HG03439 (cell line): ENCODE measurements around the gene TSC22D1.
"Not testable (repeated sequence)": the region's sequence is repeated elsewhere in the genome, so short reads cannot be mapped to it uniquely, and the experiment has no call there.

ENCODE experiments used
- ATAC-seq: cut with Tn5 transposase; IDR thresholded peaks from one replicate; pipeline ENCODE4 v1.9.1; 2021; ENCODE audit warnings: mild to moderate bottlenecking, moderate library complexity; ENCODE audit not compliant: unreplicated experiment

TSC22D1 gene

DNA sequence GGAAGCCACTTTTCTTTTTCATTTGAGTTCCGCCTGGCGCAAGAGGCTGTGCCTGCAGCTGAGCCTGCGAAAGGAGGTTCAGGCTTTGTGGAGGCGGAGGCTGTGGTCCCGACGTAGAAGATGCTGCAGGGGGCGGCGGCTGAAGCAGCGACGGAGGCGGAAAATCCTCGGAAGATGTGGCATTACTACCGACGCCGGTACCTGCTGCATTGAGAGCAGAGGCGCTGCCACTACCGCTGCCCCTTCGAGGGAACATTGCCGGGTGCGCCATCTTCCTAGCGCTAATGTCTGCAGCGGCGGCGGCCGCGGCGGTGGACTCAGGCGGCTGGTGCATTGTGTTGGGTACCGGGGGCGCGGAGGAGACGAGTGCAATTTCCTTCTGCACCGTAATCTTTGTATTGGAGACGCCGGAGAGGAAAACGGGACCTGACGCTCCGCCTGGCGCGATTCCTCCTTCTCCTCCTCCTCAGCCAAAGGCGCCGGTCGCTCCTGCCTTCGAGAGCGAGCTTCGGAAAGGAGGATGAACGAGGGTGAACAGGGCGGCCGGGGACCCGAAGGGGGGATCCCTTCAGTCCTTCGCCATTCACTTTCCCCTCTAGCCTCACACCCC is at the start of gene TSC22D1:
TSS of gene TSC22D1 (minus strand) at position 590 of the 610 bp plus-strand sequence. CDS start at position 334, 256 bp downstream.
- ATAC-seq = no peak

DNA sequence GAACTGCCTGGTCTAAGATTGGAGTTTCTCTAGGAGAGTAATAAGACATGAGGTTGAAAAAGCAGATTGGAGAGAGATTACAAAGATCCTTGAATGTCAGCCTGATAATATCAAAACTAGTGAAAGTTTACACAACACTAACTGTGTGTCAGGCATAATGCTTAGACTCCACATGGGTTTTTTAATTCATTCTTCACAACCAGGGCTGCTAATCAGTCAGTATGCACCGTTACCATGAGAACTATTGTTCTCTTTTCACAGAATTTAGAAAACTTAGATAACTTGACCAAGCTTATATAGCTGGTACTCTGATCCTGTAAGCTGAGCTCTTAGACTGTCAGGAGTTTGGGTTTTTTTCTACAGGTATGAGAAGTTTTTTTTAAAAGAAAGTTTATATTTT is 46.6 kb upstream of the TSC22D1 start:
- ATAC-seq = no peak

GRCh38 chr13:44622261-44622660 is 46.1 kb upstream of the TSC22D1 start:
- no peak for ATAC-seq

DNA sequence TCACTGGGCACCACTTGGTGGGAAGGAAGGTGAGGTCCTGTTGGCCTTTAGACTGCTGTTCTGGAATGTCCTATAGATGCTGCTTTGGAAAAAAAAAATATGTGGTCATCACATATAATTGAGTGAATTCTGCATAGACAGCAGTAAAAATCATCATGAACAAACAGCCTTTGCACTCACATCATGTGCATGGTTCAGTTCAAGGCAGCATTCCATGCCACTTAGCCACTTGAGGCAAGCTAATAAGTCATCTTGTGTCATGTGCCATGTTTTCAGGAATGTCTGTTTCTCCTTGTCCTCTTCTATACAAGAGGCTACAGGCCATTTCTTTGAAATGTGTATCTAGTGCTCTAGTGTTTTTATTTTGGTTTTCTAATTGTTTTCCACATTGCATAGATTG is 43.9 kb upstream of the TSC22D1 start:
- ATAC-seq = no peak

DNA sequence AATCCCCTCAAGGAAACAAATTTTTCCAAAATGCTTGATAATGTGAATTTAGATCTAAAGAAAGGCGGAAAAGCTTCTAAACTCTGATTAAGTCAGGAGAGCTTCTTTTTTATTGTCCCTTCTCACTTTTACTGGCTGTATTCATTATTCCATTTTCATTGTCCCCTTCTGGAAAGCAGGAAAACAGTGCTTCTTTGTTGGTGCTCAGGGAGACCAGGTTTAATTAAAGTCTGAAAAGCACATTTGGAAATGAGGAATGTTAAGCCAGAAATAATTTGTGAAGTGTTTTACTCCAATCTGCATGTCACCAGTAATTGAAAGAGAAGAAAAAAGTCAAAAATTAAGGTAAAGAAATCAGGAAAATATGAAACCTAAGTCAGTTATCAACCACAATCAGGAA is 43.5 kb upstream of the TSC22D1 start:
- no peak for ATAC-seq

GRCh38 chr13:44618326-44618725 is 42.2 kb upstream of the TSC22D1 start:
- no peak for ATAC-seq

- no peak for ATAC-seq
These were observed 41.5 kb upstream of the TSC22D1 start for GRCh38 chr13:44617648-44618047.

DNA sequence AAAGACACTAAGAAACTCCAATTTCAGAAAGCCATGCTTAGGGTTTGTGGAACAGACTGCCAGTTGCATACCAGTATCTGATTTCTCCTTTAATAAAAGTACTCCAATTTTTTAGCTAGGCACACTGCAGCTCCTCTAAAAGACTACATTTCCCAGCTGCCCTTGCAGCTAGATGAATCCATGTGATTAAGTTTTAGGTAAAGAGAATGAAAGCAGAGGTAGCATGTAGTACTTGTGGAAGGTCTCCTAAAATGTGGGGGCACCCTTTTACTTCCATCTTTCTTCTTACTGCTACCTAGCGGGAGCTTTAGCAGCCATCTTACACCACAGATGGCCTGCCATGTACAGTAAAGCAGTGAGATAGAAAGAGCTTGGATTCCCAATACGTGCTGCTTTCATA is 33.0 kb upstream of the TSC22D1 start:
- ATAC-seq = no peak

GRCh38 chr13:44605721-44606120 is 29.6 kb upstream of the TSC22D1 start:
- ATAC-seq = no peak

GRCh38 chr13:44605275-44605674 is 29.1 kb upstream of the TSC22D1 start:
- no peak for ATAC-seq

DNA sequence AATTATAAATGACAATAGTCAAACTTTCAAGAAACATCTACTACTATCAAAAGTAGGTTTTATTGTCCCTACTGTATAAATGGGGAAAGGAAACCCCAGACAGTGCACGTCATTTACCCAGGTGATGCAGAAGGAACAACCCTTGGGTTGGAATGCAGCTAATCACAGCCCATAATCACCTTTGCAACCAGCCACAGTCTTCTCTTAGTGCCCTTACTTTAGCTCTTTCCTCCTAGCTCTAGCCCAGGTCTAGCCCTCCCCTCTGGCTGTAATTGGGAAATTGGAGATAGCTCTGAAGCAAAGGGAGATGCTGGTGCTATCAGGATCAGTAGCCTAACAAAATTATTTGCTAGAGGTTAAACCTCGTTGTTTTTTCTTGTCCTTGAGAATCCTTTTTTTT is 25.5 kb upstream of the TSC22D1 start:
- ATAC-seq = no peak

- ATAC-seq = not testable (repeated sequence)
These were observed 17.9 kb upstream of the TSC22D1 start for GRCh38 chr13:44593861-44594592.

DNA sequence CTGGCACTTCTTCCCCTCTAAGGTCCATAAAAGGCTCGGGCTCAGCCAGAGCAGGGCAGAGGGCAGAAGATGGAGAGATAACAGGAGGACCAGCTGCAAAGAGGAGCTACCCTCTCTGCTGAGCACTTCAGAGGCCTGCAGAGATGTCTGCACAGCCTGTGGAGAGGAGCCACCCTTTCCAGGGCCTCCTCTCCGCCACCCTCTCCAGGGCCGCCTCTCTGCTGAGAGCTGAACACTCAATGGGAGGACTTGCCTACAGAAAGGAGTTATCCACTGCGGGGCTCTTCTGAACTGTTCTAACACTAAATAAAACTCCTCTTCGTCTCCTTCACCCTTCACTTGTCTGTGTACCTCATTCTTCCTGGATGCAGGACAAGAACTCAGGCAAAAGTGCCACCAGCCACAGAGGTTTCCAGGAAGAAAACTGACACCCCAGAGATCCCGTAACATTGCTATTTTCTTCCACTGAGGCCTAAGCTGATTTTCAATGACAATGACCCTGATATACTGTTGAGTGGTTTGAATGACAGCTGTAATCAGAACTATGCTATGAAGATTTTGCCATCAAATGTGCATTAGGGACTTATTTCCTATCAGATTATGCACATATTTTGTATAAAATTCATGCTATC is 16.2 kb upstream of the TSC22D1 start:
- no peak for ATAC-seq

DNA sequence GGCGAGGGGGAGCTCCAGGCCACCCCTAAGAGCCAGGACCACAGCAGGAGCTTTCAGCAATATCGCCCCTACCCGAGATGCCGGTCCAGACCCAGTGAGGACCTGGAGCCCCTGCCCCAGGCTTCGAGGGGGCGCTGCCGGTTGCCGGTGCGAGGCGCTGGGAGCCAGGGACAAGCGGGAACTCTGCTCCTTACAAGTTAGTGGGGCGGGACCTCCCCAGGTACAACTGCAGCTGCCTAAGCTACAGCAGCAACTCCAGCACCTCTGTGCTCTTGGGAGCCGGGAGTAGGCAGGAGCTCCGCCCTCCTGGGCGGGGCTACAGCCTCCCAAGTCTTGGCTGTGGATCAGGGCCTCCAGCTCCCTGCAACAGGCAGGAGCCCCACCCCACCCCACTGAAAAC is 15.2 kb upstream of the TSC22D1 start:
- ATAC-seq = no peak

DNA sequence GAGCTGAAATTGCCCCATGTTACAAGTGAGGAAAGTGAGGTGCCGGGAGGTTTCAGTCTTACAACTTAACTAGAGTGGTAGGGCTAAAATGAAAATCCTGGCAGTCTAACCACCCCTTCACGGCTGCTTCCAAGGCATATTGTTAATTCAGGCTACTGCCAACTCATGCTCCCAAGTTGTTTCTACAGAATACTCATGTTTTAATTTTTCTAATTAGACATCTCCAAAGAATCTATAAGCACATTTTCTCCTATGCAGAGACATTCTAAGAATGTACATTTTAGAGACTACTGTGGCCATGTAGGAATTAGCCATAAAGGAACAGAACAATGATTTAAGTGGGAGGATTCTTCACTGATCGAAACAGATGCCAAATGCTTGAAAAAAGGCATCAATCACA is 7.0 kb upstream of the TSC22D1 start:
- no peak for ATAC-seq

DNA sequence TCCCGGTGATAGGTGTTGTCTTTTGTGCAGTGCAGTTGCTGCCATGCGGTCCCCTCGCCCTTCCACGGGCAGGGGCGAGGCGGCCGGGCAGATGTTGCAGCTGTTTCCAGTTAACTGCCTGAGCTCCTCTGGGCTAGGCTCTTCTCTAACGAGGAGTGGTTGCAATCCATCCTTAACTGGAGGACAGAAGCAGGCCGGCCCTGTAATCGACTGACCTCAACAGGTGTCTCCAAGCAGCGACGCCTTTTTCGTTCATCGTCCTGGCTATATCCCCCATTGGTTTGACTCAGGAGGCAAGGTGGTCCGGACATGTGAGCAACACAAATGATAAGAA is 1.9 kb upstream of the TSC22D1 start:
- no peak for ATAC-seq

GRCh38 chr13:44577236-44578066 is 1.3 kb upstream of the TSC22D1 start:
- ATAC-seq = peak; percentile 61

DNA sequence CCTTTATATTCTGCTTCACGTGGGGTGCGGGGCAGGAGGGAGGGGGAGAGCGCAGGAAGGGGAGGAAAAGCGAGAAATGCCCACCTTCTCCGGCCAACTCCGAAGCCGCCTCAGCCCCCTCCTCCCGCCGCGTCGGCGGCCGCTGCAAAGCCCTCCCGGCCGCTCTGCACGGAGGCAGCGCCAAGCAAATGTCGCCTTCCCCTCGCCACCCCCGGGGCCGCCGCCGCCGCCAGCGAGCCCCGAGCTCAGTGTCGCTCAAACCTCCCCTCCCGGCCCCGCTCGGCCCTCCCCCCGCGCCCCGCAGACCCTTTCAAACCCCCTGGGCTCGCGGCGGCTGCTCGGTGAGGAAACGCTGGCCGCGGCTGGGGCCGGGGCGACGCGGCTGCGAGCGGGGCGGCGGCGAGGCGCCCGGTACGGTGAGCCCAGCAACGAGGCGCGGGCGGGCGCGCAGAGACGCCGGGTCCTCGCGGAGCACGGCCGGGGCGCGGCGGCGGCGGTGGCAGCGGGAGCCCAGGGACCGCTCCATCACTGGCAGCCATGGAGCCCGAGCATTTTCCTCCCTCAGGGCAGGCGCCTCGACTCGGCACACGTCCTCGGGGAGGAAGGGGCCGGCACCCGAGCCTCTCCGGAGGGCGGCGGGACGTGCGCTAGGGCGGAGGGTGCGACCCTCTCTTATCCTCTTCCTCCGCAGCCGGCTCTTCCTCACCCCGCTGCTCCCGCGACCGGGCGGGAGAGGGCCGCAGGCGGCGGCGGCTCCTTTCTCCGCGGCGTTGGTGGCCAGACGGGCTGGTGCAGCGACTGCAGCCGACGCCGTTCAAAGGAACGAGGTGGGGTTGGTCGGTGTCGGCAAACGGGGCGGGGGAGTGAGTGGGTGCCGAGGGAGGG is 463 bp upstream of the TSC22D1 start:
- peak; percentile 27 for ATAC-seq

DNA sequence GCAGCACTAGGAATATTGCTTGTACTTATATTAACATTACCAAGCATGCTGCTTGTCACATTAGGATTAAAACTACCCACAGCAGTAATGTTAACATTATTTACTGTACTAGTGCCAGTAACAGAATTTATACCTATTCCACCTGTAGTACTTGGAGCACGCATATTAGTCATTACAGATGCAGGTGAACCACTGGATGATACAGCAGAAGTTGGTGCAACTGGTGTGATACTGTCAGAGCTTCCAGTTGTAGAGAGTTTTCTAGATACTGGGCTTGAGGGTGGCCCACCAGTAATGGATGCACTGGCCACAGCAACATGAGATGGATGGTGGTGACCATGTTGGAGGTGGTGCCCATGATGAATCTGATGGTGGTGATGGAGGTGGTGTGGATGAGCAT is 1.1 kb downstream of the TSC22D1 start:
- ATAC-seq = no peak

DNA sequence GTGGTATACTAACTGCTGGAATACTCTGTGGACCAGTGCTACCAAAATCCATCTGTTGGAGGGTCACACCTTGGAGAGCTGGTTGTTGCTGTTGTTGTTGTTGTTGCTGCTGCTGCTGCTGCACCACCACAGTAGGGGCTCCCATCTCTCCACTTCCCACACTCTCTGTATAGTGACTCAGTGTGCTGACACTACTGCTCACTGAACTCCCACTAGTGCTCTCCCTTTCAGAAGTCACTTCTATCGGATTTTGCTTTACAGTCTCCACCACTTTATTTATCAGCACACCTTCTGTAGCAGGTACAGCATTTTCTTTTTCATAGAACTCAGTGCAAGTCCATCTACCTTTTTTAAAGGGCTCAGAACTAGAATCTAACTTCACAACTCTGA is 1.7 kb downstream of the TSC22D1 start:
- no peak for ATAC-seq
